VCaP (cell line): ENCODE measurements around the gene CEP120.
A peak's percentile ranks its signal among the peaks of the same experiment; 100 is the strongest.

Experiments
- H3K27ac ChIP-seq: fragments of 450-650 bp; 2 replicates; pipeline ENCODE4 v1.5.1; 2017
- CTCF ChIP-seq: fragments of 450-650 bp; conservative IDR thresholded peaks from 2 replicates; pipeline ENCODE4 v1.5.1; 2017; ENCODE audit warnings: mild to moderate bottlenecking, moderate library complexity

Gene CEP120

GRCh38 chr5:123369371-123369968, 53.7 kb downstream of the CEP120 start:
- no peak for TF ChIP-seq CTCF
- H3K27ac ChIP-seq: no peak overlapping the region

- no peak overlapping the region for H3K27ac ChIP-seq
- TF ChIP-seq CTCF: peak; percentile 73
These were observed 55.5 kb downstream of the CEP120 start for GRCh38 chr5:123367739-123368138.

GRCh38 chr5:123365156-123365555, 58.0 kb downstream of the CEP120 start:
- no peak for TF ChIP-seq CTCF
- H3K27ac ChIP-seq: no peak overlapping the region

- no peak for TF ChIP-seq CTCF
- no peak overlapping the region for H3K27ac ChIP-seq
These were observed 58.6 kb downstream of the CEP120 start for GRCh38 chr5:123364441-123365155.

GRCh38 chr5:123360910-123361309, 62.3 kb downstream of the CEP120 start:
- no peak overlapping the region for H3K27ac ChIP-seq
- TF ChIP-seq CTCF: no peak

GRCh38 chr5:123360201-123360571, 63.0 kb downstream of the CEP120 start:
- H3K27ac ChIP-seq: peak overlapping the region; percentile 13; the same call in 1 of the 2 replicates
- TF ChIP-seq CTCF: no peak

GRCh38 chr5:123359454-123360200, 63.6 kb downstream of the CEP120 start:
- TF ChIP-seq CTCF: no peak
- H3K27ac ChIP-seq: peak overlapping the region; percentile 13; the same call in 1 of the 2 replicates
